ENCODE data around the gene SLC26A2.
A peak's percentile ranks its signal among the peaks of the same experiment; 100 is the strongest.
"Not testable (repeated sequence)": the region's sequence is repeated elsewhere in the genome, so short reads cannot be mapped to it uniquely, and the experiment has no call there.

Gene SLC26A2

DNA sequence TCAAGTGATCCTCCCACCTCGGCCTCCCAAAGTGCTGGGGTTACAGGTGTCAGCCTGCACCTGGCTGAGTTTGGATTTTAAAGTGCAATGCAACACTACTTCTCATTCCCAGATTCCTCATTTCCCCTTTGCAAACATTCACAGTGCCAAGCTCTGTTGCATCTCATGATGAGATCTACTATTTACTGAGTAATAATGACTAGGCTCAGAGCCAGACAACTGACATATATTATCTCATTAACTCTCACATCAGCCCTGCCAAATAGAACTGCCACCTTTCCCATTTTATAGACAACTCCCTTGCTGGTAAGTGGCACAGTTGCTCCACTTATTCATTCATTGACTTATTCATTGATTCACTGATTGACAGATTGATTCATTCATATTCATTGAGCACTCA is 22.9 kb upstream of the SLC26A2 start:
- peak; percentile 50 for DNase-seq

- peak; percentile 89 for DNase-seq
Observed at GRCh38 chr5:149938279-149938678, 22.3 kb upstream of the SLC26A2 start.

- DNase-seq, result peak; percentile 91
Observed at GRCh38 chr5:149938791-149939358, 21.7 kb upstream of the SLC26A2 start.

- DNase-seq, result no peak
Observed at GRCh38 chr5:149939546-149939945, 21.0 kb upstream of the SLC26A2 start.

- no peak for DNase-seq
Observed at GRCh38 chr5:149940077-149940574, 20.4 kb upstream of the SLC26A2 start.

DNA sequence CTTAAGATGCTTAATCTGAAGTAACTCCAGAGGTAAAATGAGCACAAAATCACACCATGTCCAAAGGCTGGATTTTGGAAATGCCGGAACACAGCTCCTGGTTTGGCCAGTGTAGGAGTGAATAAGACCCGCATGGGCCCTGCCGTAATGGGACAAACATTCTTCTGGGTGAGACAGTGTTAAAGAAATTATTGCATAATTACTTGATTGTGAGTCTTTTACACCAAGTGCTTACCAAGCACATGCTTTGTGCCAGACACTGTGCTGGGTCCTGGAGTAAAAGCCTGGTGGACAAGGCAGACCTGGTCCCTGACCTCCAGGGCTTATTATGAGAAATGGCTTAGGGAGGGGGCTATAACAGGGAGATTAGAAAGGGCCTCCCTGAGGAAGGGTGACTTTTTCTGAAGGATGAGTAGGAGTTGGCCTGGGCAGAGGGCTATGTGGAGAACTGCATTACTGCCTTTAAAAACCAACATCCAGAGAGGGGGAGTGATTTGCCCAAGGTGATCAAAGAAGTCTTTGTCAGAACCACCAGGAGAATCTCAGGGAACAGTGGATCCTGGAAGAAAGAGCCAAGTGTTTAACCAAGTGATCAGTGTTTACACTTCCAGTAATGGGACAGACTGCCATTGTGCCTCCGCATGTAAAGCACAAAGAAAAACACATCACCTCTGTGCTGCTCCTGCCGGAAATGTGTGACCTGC is 19.5 kb upstream of the SLC26A2 start:
- no peak for DNase-seq

DNA sequence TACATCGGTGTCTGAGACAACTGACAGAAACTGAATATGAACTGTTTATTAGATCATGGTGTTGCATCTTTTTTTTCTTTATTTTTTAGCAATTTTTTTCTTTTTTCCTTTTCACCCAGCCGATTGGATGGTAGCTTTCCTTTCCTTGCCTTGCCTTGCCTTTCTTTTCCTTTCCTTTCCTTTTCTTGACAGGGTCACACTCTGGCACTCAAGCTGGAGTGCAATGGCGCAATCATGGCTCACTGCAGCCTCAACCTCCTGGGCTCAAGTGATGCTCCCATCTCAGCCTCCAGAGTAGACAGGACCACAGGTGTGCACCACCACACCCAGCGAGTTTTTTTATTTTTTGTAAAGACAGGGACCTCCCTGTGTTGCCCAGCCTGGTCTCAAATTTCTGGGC is 18.8 kb upstream of the SLC26A2 start:
- no peak for DNase-seq

GRCh38 chr5:149942199-149942598 is 18.4 kb upstream of the SLC26A2 start:
- DNase-seq, result no peak

DNA sequence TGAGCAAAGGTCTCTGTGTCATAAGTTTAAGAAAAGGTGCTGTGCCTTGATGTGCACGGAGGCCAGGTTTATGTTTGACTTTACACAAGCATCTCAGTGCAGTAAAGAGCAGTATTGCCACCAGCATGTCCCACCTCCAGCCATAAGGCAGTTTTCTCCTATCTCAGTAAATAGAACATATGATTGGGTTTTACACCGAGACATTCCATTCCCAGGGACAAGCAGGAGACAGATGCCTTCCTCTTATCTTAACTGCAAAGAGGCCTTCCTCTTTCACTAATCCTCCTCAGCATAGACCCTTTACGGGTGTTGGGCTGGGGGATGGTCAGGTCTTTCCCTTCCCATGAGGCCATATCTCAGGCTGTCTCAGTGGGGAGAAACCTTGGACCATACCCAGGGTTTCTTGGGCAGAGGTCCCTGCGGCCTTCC is 17.8 kb upstream of the SLC26A2 start:
- DNase-seq, result not testable (repeated sequence)

- not testable (repeated sequence) for DNase-seq
Observed at GRCh38 chr5:149943177-149943949, 17.2 kb upstream of the SLC26A2 start.

DNA sequence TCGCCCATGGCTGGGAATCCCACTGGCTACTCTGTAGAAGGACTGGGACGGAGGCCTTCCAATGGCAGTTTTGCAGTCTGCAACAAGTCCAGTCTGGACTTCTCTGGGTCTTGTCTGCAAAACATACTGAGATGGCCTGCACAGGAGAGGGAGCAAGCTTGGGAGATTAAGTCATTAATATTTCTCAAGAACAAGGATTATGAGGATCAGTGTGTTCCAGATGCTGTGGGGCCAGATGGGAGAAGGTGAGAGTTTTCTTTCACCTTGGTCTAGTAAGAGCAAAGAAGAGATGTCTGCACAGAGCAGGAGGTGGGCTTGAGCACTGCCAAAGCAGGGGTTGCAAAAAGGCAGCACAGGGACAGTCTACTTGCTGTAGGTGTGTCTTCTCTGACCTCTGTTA is 15.9 kb upstream of the SLC26A2 start, which contains the start of gene PDE6A:
PDE6A (minus strand) TSS at position 128 of the 400 bp plus-strand sequence; CDS start at position 8, 120 bp downstream.
- DNase-seq, result no peak

DNA sequence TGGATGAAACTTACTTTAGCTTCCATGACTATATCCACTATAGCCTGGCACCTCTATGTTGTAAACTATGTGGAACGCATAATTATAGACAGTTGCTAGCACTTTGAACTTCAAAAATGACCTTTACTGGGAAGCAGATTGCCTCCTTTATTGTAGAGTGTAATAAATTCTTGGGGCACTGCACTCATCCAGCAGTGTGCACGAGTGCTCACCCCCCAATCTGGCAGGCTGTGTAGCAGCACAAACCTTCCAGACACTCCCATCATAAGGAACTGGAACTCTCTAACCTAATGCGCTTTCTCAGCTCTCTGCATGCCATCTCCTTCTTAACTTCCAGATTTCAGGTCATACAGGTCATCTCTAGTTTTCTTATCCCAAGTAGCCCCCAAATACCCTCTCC is 14.4 kb upstream of the SLC26A2 start:
- DNase-seq, result no peak

DNA sequence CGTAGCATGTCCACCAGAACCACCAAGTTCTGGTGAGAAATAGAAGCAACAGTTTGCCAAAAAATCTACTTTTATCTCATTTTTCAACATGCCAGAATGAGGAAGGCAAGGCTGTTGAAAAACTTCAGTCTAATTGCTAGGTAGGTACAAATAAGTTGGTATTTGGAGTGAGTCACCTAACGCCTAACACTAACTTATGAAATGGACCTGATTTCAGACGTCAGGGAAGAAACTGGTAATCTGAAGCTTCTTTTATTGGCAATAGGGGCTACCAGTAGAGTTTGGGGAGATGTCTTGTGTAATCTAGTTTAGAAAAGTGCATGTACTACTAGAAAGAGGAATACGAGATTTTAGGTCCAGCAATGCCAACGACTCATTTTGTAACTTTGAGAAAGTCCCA is 11.6 kb upstream of the SLC26A2 start:
- DNase-seq, result no peak

GRCh38 chr5:149951138-149951749 is 9.3 kb upstream of the SLC26A2 start:
- no peak for DNase-seq

DNA sequence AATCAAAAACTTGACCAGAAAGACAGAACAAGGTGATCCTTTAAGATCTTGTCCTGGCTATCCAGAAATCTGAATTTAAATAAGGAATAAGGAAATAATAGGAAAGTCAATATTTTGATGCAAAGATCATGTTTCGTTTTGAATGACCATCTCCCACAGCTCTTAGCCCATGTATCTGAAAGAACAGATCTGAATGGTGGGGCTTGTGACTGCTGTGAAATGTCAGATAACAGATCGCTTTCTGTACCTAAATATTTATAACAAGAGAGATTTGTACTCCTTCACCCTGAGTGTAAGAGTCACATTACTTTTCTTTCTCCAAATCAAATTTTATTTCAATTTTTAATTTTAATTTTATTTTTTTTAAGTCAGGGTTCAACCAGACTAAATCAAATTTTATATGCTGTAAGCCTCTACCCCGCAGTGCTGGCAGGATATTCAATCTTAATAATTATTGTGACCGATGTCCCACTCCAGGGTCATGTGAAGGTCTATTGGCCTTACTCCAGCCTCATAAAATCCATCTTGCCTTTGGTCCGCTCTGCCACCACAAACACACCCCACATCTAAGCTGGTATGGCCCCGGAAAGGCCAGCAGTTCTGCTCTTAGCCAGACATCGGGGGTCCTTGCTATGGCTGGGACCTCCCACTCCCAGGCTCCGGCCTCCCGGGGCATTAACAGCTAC is 7.0 kb upstream of the SLC26A2 start:
- no peak for DNase-seq

DNA sequence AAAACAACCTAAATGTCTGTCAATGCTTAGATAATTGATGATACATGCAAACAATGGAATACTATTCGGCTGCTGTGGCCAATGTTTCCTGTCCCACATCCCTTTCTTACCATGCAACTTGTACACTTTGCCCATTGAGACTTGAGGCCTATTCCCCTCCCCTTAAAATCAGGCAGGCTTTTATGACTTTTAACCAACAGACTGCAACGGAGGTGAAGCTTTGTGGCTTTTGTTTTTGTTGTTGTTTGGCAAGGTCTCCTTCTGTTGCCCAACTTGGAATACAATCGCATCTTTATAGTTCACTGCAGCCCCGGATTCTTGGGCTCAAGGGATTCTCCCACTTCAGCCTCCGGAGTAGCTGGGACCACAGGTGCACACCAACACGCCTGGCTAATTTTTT is 5.8 kb upstream of the SLC26A2 start:
- DNase-seq, result no peak

GRCh38 chr5:149956685-149957084 is 3.9 kb upstream of the SLC26A2 start:
- peak; percentile 31 for DNase-seq

DNA sequence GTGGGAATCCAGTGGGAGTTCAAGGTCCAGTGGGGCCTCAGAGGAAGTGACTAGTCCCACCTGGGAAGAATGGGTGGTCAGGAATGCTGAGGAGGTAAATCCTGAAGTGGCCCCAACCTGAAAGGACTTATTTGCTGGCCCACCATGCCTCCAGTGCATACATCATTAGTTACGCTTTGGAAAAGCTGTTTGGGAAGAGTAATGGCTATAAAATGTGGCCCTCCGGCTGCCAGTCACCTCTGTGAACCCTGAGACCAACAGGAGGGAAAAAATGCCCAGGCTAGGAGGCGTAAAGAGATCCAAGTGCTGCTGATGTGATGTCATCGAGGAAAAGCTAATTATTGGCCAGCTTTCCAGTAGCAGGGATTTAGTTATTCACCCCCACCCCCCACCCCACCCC is 2.7 kb upstream of the SLC26A2 start:
- DNase-seq, result peak; percentile 90

DNA sequence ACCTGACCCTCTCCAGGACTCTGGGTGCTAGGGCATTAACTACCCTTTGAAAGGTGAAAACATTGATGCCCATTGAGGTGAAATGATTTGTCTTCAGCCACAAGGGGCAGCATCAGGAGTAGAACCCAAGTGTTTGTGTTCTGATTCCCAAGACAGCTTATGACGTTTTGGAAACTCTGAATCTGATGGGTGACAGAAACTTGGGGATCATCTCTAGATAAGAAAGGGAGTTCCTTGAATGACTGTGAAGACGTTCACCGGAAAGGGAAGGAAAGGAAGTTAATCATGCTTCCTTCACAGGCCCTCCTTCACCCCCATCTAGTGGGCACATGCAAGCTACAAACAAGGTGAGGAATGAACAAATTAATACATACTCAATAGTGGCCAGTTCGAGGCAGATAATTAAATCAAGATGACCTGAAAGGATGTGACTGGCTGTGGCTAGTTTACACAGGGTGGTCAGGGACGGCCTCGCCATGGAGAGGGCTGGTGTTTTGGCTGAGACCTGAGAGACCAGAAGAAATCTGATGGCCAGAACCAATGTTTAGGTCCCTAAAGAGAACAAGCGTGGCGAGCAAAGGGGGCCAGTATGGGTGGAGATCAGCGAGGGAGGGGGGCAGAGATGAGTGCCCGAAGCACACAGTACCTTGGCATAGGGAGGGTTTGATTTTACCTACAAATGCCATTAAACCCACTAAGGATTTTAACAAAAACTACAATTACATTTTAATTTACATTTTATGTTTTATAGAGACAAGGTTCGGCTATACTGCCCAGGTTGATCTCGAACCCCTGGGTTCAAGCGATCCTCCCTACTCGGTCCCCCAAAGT is 937 bp upstream of the SLC26A2 start:
- peak; percentile 60 for DNase-seq

DNA sequence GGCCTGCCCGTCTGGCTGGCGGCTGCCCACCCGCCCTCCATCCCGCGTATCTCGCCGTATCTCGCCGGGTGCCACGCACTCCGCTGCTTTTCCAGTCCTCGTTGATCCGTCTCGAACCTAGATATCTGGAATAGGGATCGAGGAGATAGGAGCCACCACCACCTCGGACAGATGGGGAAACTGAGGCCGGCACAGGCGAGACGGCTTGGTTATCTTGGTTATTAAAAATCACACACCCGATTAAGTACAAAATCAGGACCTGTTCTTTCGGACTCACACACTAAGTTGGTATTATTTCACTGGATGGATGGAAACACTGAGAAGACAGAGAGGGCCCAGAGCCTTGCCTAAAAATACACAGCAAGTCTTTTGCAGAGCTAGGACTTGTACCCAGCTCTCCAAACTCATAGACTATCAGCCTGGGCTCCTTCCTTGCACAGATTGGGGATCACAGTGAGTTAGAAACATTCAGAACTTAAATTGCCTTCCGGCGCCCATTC is 678 bp downstream of the SLC26A2 start:
- no peak for DNase-seq

GRCh38 chr5:149961957-149962409 is 1.4 kb downstream of the SLC26A2 start:
- DNase-seq, result peak; percentile 51
